Lower lobe of right lung (tissue), 2 donors: Measurements from ENCODE around the gene IFNW1. TPM values are rescaled to one million over a fixed set of nuclear protein-coding genes. Genes with fewer than 3 reads are reported as not detected.
A peak's percentile ranks its signal among the peaks of the same experiment; 100 is the strongest.

ENCODE experiments used
- ATAC-seq, 2 donors: fragments of 200-7000 bp; cut with Tn5 transposase; one replicate each; pipeline ENCODE4 v1.9.1; 2020 to 2022; ENCODE audit warnings: mild to moderate bottlenecking in 2 of 2, moderate library complexity in 2 of 2
- DNase-seq: peaks from one replicate; pipeline ENCODE4 v3.0.0-alpha.2; 2020
- H3K27ac ChIP-seq: fragments of 200-600 bp; one replicate; pipeline ENCODE4 v1.8.0; 2022
- H3K27me3 ChIP-seq: fragments of 200-600 bp; one replicate; pipeline ENCODE4 v1.8.0; 2022; ENCODE audit warnings: low read depth
- H3K36me3 ChIP-seq: fragments of 200-600 bp; one replicate; pipeline ENCODE4 v1.8.0; 2022; ENCODE audit warnings: mild to moderate bottlenecking
- H3K4me1 ChIP-seq: fragments of 200-600 bp; one replicate; pipeline ENCODE4 v1.8.0; 2022
- H3K4me3 ChIP-seq: fragments of 200-600 bp; one replicate; pipeline ENCODE4 v1.8.0; 2022; ENCODE audit warnings: mild to moderate bottlenecking
- H3K9me3 ChIP-seq: fragments of 200-600 bp; one replicate; pipeline ENCODE4 v1.8.0; 2022
- CTCF ChIP-seq: fragments of 200-600 bp; IDR thresholded peaks from one replicate; pipeline ENCODE4 v1.8.0; 2022; ENCODE audit warnings: antibody characterized with exemption, mild to moderate bottlenecking
- intact Hi-C: fragments of 100-400 bp; cut with DNase I; formaldehyde crosslinking; loops from one replicate; pipeline ENCODE4 v1.11.0; 2022
- total RNA-seq: library from RNA; stranded (reverse); fragmentation: NEBNext Ultra II Directional; extraction: Animal tissue kit (Norgen Biotek cat#: 25700); gene quantifications from one replicate; pipeline ENCODE4 v1.2.1, GENCODE V29; 2021
- donor health status: DM: no; HTN: yes; CAD: no; lungs with severe emphysema.

IFNW1 gene
- total RNA-seq, 1 donor from 2014 or later = not detected

DNA sequence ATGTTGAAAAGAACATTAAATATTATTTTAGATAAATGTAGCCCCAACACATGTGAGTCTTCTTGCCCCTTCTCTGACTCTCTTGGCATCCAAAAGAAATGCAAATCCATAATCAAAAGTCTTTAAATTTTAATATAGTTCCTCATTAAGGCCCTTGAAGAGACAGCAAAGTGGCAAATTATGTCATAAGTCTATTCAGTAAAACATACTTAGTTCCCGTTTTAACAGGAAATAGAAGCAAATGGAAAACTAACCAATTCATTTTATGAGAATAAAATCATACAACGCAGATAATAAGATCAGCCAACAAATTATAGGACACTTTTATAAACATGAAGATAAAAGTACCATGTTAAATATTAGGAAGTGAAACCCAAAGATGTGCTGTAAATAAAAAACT, 43.8 kb downstream of the IFNW1 start:
- TF ChIP-seq CTCF = no peak
- DNase-seq (no peak), ATAC-seq (no peak)
- intact Hi-C loops = no loop called here
- no peaks in the 10 kb centered on the region for H3K9me3 ChIP-seq
- H3K27me3 ChIP-seq = no peaks in the 10 kb centered on the region
- peaks cover 18% of the 10 kb centered on the region for H3K4me1 ChIP-seq
- H3K27ac ChIP-seq = no peak overlapping the region
- H3K36me3 ChIP-seq = no peaks in the 10 kb centered on the region
- no peak overlapping the region for H3K4me3 ChIP-seq

GRCh38 chr9:21096901-21097255, 44.8 kb downstream of the IFNW1 start:
- peak overlapping the region; percentile 31 for H3K4me3 ChIP-seq
- peak overlapping the region; percentile 56 for H3K27ac ChIP-seq
- no peaks in the 10 kb centered on the region for H3K27me3 ChIP-seq
- peak in 1 of 2 donors; percentile 48 for ATAC-seq
- no peak for TF ChIP-seq CTCF
- no peaks in the 10 kb centered on the region for H3K36me3 ChIP-seq
- peaks cover 18% of the 10 kb centered on the region for H3K4me1 ChIP-seq
- no peak for DNase-seq
- H3K9me3 ChIP-seq = no peaks in the 10 kb centered on the region
- intact Hi-C loops = no loop called here

GRCh38 chr9:21096172-21096900, 45.3 kb downstream of the IFNW1 start:
- H3K9me3 ChIP-seq = no peaks in the 10 kb centered on the region
- no peaks in the 10 kb centered on the region for H3K36me3 ChIP-seq
- peak overlapping the region; percentile 31 for H3K4me3 ChIP-seq
- intact Hi-C loops = no loop called here
- H3K27ac ChIP-seq = peak overlapping the region; percentile 56
- H3K4me1 ChIP-seq = peaks cover 18% of the 10 kb centered on the region
- DNase-seq (no peak), ATAC-seq (peak; percentile 70 to 71)
- no peak for TF ChIP-seq CTCF
- H3K27me3 ChIP-seq = no peaks in the 10 kb centered on the region

GRCh38 chr9:21095561-21095960, 46.1 kb downstream of the IFNW1 start:
- H3K27me3 ChIP-seq = no peaks in the 10 kb centered on the region
- H3K4me3 ChIP-seq = no peak overlapping the region
- H3K36me3 ChIP-seq = no peaks in the 10 kb centered on the region
- peak overlapping the region; percentile 56 for H3K27ac ChIP-seq
- no peaks in the 10 kb centered on the region for H3K9me3 ChIP-seq
- TF ChIP-seq CTCF = no peak
- peaks cover 18% of the 10 kb centered on the region for H3K4me1 ChIP-seq
- peak in 1 of 2 donors; percentile 47 for ATAC-seq
- intact Hi-C loops = no loop called here
- no peak for DNase-seq

Other genes with a start within 250 kb of the IFNW1 start
- 13.5 TPM for gene HACD4, start 110.2 kb downstream of the IFNW1 start, total RNA-seq
- not detected for gene IFNB1, start 63.9 kb downstream of the IFNW1 start, total RNA-seq
- gene IFNA21, start 24.8 kb upstream of the IFNW1 start, total RNA-seq = not detected
- gene IFNA4, start 45.8 kb upstream of the IFNW1 start, total RNA-seq = not detected
- not detected for gene IFNA7, start 60.4 kb upstream of the IFNW1 start, total RNA-seq
- gene IFNA10, start 65.3 kb upstream of the IFNW1 start, total RNA-seq = not detected
- gene IFNA16, start 75.5 kb upstream of the IFNW1 start, total RNA-seq = not detected
- not detected for gene IFNA17, start 86.4 kb upstream of the IFNW1 start, total RNA-seq
- gene IFNA14, start 98.2 kb upstream of the IFNW1 start, total RNA-seq = not detected
- gene IFNA5, start 163.5 kb upstream of the IFNW1 start, total RNA-seq = not detected
- 22.7 TPM for gene KLHL9, start 193.6 kb upstream of the IFNW1 start, total RNA-seq
- gene IFNA6, start 209.1 kb upstream of the IFNW1 start, total RNA-seq = not detected
- 1.1 TPM for gene IFNA13, start 226.2 kb upstream of the IFNW1 start, total RNA-seq
- gene IFNA2, start 243.6 kb upstream of the IFNW1 start, total RNA-seq = not detected